ENCODE data around the gene ARHGAP12.

The ARHGAP12 gene

GRCh38 chr10:31929261-31930022, 811 bp upstream of the ARHGAP12 start:
- no peak for DNase-seq (ENCODE audit: insufficient read length, low spot score)
- FAIRE-seq, result no peak
- TF ChIP-seq CTCF (IDR thresholded peaks at IDR 0.05; ENCODE audit: insufficient read depth, missing control alignments), result no peak

GRCh38 chr10:31927884-31928548, 615 bp downstream of the ARHGAP12 start:
- no peak for DNase-seq (ENCODE audit: insufficient read length, low spot score)
- FAIRE-seq, result no peak
- peak; percentile 11 for TF ChIP-seq CTCF (IDR thresholded peaks at IDR 0.05; ENCODE audit: insufficient read depth, missing control alignments)

GRCh38 chr10:31927565-31927883, 1.1 kb downstream of the ARHGAP12 start:
- FAIRE-seq, result no peak
- TF ChIP-seq CTCF (IDR thresholded peaks at IDR 0.05; ENCODE audit: insufficient read depth, missing control alignments), result no peak
- DNase-seq (ENCODE audit: insufficient read length, low spot score), result no peak

GRCh38 chr10:31926765-31927564, 1.7 kb downstream of the ARHGAP12 start:
- no peak for DNase-seq (ENCODE audit: insufficient read length, low spot score)
- no peak for TF ChIP-seq CTCF (IDR thresholded peaks at IDR 0.05; ENCODE audit: insufficient read depth, missing control alignments)
- no peak for FAIRE-seq

- no peak for TF ChIP-seq CTCF (IDR thresholded peaks at IDR 0.05; ENCODE audit: insufficient read depth, missing control alignments)
- FAIRE-seq (no peak), DNase-seq (ENCODE audit: insufficient read length, low spot score) (no peak)
Measured at GRCh38 chr10:31926160-31926559, 2.5 kb downstream of the ARHGAP12 start.

GRCh38 chr10:31924833-31925232, 3.8 kb downstream of the ARHGAP12 start:
- TF ChIP-seq CTCF (IDR thresholded peaks at IDR 0.05; ENCODE audit: insufficient read depth, missing control alignments), result no peak
- FAIRE-seq (no peak), DNase-seq (ENCODE audit: insufficient read length, low spot score) (no peak)

All from D721Med (cell line).